HFF-Myc (cell line): ENCODE measurements around the gene KCTD11.

Source experiments
- DNase-seq: peaks from one replicate; pipeline ENCODE4 v3.0.0-alpha.2; 2011; ENCODE audit warnings: low read depth; ENCODE audit errors: extremely low read depth
- H3K4me3 ChIP-seq: replicated peaks from 2 replicates; pipeline ENCODE4 v1.5.1; 2011; ENCODE audit warnings: low read depth, mild to moderate bottlenecking, control low read depth, low read length
- CTCF ChIP-seq: IDR thresholded peaks from 2 replicates; pipeline ENCODE4 v1.5.1; 2012; ENCODE audit warnings: mild to moderate bottlenecking, low read depth, low read length, control low read depth; ENCODE audit errors: missing control alignments

The KCTD11 gene

GRCh38 chr17:7347630-7348477 is 4.1 kb upstream of the KCTD11 start:
- no peak for TF ChIP-seq CTCF
- no peak for DNase-seq
- no peak overlapping the region for H3K4me3 ChIP-seq

- TF ChIP-seq CTCF: no peak
- DNase-seq: no peak
- no peak overlapping the region for H3K4me3 ChIP-seq
These were observed 3.3 kb upstream of the KCTD11 start for GRCh38 chr17:7348478-7349242.

- peak overlapping the region; percentile 66 for H3K4me3 ChIP-seq
- DNase-seq: no peak
- TF ChIP-seq CTCF: no peak
These were observed 534 bp downstream of the KCTD11 start for GRCh38 chr17:7352503-7352889.

GRCh38 chr17:7352910-7353635 is 1.1 kb downstream of the KCTD11 start:
- TF ChIP-seq CTCF: no peak
- no peak for DNase-seq
- peak overlapping the region; percentile 66 for H3K4me3 ChIP-seq

GRCh38 chr17:7354262-7354843 is 2.4 kb downstream of the KCTD11 start:
- no peak for DNase-seq
- no peak for TF ChIP-seq CTCF
- H3K4me3 ChIP-seq: no peak overlapping the region

GRCh38 chr17:7355053-7355452 is 3.1 kb downstream of the KCTD11 start, which contains the start of gene TMEM95:
Gene TMEM95, plus strand, starts transcription at chr17:7355156. Its CDS starts 49 bp downstream, at chr17:7355205.
- H3K4me3 ChIP-seq: no peak within 1 kb of the TSS
- TF ChIP-seq CTCF: no peak
- no peak for DNase-seq
